SK-N-SH treated with all-trans-retinoic acid at 6 μM for 48 hours (cell line): ENCODE data around the gene XRCC4.

Source experiments
- ATAC-seq: fragments of 200-7000 bp; cut with Tn5 transposase; 3 replicates; pipeline ENCODE4 v1.9.1; 2020; ENCODE audit warnings: mild to moderate bottlenecking, moderate library complexity
- ARNTL ChIP-seq: fragments of 450-650 bp; formaldehyde crosslinking; IDR thresholded peaks from 2 replicates; pipeline ENCODE4 v1.5.0; 2020; ENCODE audit warnings: low read depth, mild to moderate bottlenecking, moderate library complexity, borderline replicate concordance
- CSDC2 ChIP-seq: fragments of 250-450 bp; sonication (Bioruptor Pico); IDR thresholded peaks from 2 replicates; pipeline ENCODE4 v1.5.0; 2020; ENCODE audit warnings: mild to moderate bottlenecking, moderate library complexity
- ESRRG ChIP-seq: fragments of 250-450 bp; sonication (Bioruptor Pico); IDR thresholded peaks from 2 replicates; pipeline ENCODE4 v1.6.1; 2021; ENCODE audit warnings: mild to moderate bottlenecking
- GLIS3 ChIP-seq: fragments of 250-450 bp; sonication (Bioruptor Pico); IDR thresholded peaks from 2 replicates; pipeline ENCODE4 v1.5.0; 2020; ENCODE audit warnings: mild to moderate bottlenecking, moderate library complexity
- ISL1 ChIP-seq: fragments of 250-450 bp; sonication (Bioruptor Pico); IDR thresholded peaks from 2 replicates; pipeline ENCODE4 v2.1.2; 2022; ENCODE audit warnings: mild to moderate bottlenecking, moderate library complexity
- OSR1 ChIP-seq: fragments of 250-450 bp; sonication (Bioruptor Pico); IDR thresholded peaks from 2 replicates; pipeline ENCODE4 v1.8.0; 2022; ENCODE audit warnings: moderate library complexity, mild to moderate bottlenecking, inconsistent platforms
- PPARA ChIP-seq: fragments of 250-450 bp; sonication (Bioruptor Pico); IDR thresholded peaks from 2 replicates; pipeline ENCODE4 v1.5.0; 2020; ENCODE audit warnings: mild to moderate bottlenecking, borderline replicate concordance
- RARB ChIP-seq: fragments of 250-450 bp; sonication (Bioruptor Pico); IDR thresholded peaks from 2 replicates; pipeline ENCODE4 v1.8.0; 2021; ENCODE audit warnings: mild to moderate bottlenecking, moderate library complexity
- SNAI2 ChIP-seq: fragments of 250-450 bp; sonication (Bioruptor Pico); IDR thresholded peaks from 2 replicates; pipeline ENCODE4 v1.5.0; 2020; ENCODE audit warnings: mild to moderate bottlenecking, moderate library complexity
- TCF4 ChIP-seq: fragments of 250-450 bp; sonication (Bioruptor Pico); IDR thresholded peaks from 2 replicates; pipeline ENCODE4 v1.8.0; 2021; ENCODE audit warnings: mild to moderate bottlenecking, moderate library complexity, borderline replicate concordance
- TOX ChIP-seq: fragments of 250-450 bp; sonication (Bioruptor Pico); IDR thresholded peaks from 2 replicates; pipeline ENCODE4 v1.8.0; 2021; ENCODE audit warnings: mild to moderate bottlenecking, moderate library complexity, borderline replicate concordance
- TSHZ2 ChIP-seq: fragments of 250-450 bp; sonication (Bioruptor Pico); IDR thresholded peaks from 2 replicates; pipeline ENCODE4 v1.5.0; 2020; ENCODE audit warnings: mild to moderate bottlenecking, moderate library complexity
- ZC3H10 ChIP-seq: fragments of 250-450 bp; sonication (Bioruptor Pico); IDR thresholded peaks from 2 replicates; pipeline ENCODE4 v1.5.1; 2021; ENCODE audit warnings: mild to moderate bottlenecking, moderate library complexity
- ZFP3 ChIP-seq: fragments of 250-450 bp; sonication (Bioruptor Pico); IDR thresholded peaks from 2 replicates; pipeline ENCODE4 v1.5.0; 2020; ENCODE audit warnings: mild to moderate bottlenecking, moderate library complexity
- ZFP30 ChIP-seq: fragments of 450-650 bp; formaldehyde crosslinking; IDR thresholded peaks from 2 replicates; pipeline ENCODE4 v1.5.0; 2022; ENCODE audit warnings: mild to moderate bottlenecking, moderate library complexity
- ZNF565 ChIP-seq: fragments of 450-650 bp; formaldehyde crosslinking; conservative IDR thresholded peaks from 2 replicates; pipeline ENCODE4 v1.5.0; 2020; ENCODE audit warnings: low read depth, mild to moderate bottlenecking, moderate library complexity
- ZNF70 ChIP-seq: fragments of 450-650 bp; formaldehyde crosslinking; IDR thresholded peaks from 2 replicates; pipeline ENCODE4 v1.5.0; 2020; ENCODE audit warnings: mild to moderate bottlenecking, moderate library complexity
- ZNF8 ChIP-seq: fragments of 450-650 bp; formaldehyde crosslinking; IDR thresholded peaks from 2 replicates; pipeline ENCODE4 v1.5.0; 2020; ENCODE audit warnings: mild to moderate bottlenecking, moderate library complexity
- TF ChIP-seq, protein P1 (sequence below): fragments of 250-450 bp; sonication (Bioruptor Pico); IDR thresholded peaks from 2 replicates; pipeline ENCODE4 v1.8.0; 2020; ENCODE audit warnings: mild to moderate bottlenecking, moderate library complexity, borderline replicate concordance
- TF ChIP-seq, protein P2 (sequence below): fragments of 250-450 bp; sonication (Bioruptor Pico); IDR thresholded peaks from 2 replicates; pipeline ENCODE4 v1.5.1; 2020; ENCODE audit warnings: low read depth, mild to moderate bottlenecking, moderate library complexity
- TF ChIP-seq, protein P3 (sequence below): fragments of 250-450 bp; sonication (Bioruptor Pico); IDR thresholded peaks from 2 replicates; pipeline ENCODE4 v1.5.1; 2021; ENCODE audit warnings: mild to moderate bottlenecking, moderate library complexity
- TF ChIP-seq, protein P4 (sequence below): fragments of 250-450 bp; sonication (Bioruptor Pico); IDR thresholded peaks from 2 replicates; pipeline ENCODE4 v1.8.0; 2021; ENCODE audit warnings: low read depth, mild to moderate bottlenecking, moderate library complexity, borderline replicate concordance

XRCC4 gene

DNA sequence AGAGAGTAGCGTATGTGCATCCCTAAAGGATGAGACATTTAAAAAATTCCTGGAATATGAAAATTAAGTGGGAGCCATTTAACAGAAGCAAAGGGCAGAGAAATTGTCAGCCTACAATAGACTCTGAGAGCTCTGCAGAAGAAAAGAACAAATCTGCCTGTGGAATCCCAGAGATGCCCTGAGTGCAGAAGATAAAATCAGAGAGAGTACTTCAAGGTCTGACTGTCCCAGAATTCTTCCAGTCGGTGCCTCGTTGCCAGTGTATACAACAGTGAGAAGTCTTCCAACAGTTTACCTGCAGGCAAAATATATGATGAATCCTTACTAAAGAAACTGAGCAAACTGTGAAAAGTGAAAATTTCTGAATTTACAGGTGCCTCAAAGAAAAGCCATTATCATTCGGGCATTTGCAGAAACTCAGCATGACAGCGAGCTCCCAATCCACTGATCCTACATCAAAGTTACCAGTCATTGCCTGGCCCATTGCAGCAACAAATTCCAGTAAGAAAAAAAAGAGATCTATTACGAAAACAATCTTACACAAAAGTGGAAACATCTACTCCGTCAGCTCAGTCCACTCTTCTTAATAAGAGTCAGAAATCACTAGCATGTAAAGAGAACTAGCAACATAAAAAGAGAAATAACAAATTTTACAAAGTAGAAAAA, 301.4 kb downstream of the XRCC4 start (continued):
- TF ChIP-seq, protein P1, sequence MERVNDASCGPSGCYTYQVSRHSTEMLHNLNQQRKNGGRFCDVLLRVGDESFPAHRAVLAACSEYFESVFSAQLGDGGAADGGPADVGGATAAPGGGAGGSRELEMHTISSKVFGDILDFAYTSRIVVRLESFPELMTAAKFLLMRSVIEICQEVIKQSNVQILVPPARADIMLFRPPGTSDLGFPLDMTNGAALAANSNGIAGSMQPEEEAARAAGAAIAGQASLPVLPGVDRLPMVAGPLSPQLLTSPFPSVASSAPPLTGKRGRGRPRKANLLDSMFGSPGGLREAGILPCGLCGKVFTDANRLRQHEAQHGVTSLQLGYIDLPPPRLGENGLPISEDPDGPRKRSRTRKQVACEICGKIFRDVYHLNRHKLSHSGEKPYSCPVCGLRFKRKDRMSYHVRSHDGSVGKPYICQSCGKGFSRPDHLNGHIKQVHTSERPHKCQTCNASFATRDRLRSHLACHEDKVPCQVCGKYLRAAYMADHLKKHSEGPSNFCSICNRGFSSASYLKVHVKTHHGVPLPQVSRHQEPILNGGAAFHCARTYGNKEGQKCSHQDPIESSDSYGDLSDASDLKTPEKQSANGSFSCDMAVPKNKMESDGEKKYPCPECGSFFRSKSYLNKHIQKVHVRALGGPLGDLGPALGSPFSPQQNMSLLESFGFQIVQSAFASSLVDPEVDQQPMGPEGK (CRISPR knock-in tag): no peak
- TF ChIP-seq, protein P2, sequence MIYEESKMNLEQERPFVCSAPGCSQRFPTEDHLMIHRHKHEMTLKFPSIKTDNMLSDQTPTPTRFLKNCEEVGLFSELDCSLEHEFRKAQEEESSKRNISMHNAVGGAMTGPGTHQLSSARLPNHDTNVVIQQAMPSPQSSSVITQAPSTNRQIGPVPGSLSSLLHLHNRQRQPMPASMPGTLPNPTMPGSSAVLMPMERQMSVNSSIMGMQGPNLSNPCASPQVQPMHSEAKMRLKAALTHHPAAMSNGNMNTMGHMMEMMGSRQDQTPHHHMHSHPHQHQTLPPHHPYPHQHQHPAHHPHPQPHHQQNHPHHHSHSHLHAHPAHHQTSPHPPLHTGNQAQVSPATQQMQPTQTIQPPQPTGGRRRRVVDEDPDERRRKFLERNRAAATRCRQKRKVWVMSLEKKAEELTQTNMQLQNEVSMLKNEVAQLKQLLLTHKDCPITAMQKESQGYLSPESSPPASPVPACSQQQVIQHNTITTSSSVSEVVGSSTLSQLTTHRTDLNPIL (CRISPR knock-in tag): no peak
- TF ChIP-seq ZFP30 (CRISPR knock-in tag) (no peak), ZNF8 (CRISPR knock-in tag) (no peak), ZFP3 (no peak), CSDC2 (CRISPR knock-in tag) (no peak), TCF4 (no peak), SNAI2 (CRISPR knock-in tag) (no peak), ZNF70 (CRISPR knock-in tag) (no peak), RARB (no peak), ZC3H10 (CRISPR knock-in tag) (no peak), TOX (CRISPR knock-in tag) (no peak)

DNA sequence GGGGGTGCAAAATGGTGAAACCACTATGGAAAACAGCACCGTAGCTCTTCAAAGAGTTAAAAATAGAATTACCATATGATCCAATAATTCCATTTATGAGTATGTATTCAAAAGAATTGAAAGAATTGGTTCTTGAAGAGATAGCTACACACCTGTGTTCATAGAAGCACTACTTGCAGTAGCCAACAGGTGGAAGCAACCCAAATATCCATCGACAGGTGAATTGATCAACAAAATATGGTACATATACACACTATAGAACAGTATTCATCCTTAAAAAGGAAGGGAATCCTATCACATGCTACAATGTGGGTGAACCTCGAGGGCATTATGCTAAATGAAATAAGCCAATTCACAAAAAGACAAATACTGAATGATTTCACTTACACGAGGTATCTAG, 308.5 kb downstream of the XRCC4 start:
- ATAC-seq: no peak

More for the DNA sequence above, 308.5 kb downstream of the XRCC4 start:
- no peak for TF ChIP-seq ZFP3
- no peak for TF ChIP-seq PPARA
- no peak for TF ChIP-seq ESRRG
- no peak for TF ChIP-seq SNAI2 (CRISPR knock-in tag)
- TF ChIP-seq RARB: no peak
- TF ChIP-seq ZNF8 (CRISPR knock-in tag): no peak
- no peak for TF ChIP-seq TSHZ2 (CRISPR knock-in tag)
- no peak for TF ChIP-seq ZNF70 (CRISPR knock-in tag)
- TF ChIP-seq, protein P3, sequence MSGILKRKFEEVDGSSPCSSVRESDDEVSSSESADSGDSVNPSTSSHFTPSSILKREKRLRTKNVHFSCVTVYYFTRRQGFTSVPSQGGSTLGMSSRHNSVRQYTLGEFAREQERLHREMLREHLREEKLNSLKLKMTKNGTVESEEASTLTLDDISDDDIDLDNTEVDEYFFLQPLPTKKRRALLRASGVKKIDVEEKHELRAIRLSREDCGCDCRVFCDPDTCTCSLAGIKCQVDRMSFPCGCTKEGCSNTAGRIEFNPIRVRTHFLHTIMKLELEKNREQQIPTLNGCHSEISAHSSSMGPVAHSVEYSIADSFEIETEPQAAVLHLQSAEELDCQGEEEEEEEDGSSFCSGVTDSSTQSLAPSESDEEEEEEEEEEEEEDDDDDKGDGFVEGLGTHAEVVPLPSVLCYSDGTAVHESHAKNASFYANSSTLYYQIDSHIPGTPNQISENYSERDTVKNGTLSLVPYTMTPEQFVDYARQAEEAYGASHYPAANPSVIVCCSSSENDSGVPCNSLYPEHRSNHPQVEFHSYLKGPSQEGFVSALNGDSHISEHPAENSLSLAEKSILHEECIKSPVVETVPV (CRISPR knock-in tag): no peak
- TF ChIP-seq ZC3H10 (CRISPR knock-in tag): no peak
- no peak for TF ChIP-seq GLIS3 (CRISPR knock-in tag)
- TF ChIP-seq TOX (CRISPR knock-in tag): no peak
- no peak for TF ChIP-seq ARNTL
- TF ChIP-seq, protein P2 (CRISPR knock-in tag): no peak
- no peak for TF ChIP-seq OSR1 (CRISPR knock-in tag)
- TF ChIP-seq CSDC2 (CRISPR knock-in tag): no peak
- TF ChIP-seq, protein P4, sequence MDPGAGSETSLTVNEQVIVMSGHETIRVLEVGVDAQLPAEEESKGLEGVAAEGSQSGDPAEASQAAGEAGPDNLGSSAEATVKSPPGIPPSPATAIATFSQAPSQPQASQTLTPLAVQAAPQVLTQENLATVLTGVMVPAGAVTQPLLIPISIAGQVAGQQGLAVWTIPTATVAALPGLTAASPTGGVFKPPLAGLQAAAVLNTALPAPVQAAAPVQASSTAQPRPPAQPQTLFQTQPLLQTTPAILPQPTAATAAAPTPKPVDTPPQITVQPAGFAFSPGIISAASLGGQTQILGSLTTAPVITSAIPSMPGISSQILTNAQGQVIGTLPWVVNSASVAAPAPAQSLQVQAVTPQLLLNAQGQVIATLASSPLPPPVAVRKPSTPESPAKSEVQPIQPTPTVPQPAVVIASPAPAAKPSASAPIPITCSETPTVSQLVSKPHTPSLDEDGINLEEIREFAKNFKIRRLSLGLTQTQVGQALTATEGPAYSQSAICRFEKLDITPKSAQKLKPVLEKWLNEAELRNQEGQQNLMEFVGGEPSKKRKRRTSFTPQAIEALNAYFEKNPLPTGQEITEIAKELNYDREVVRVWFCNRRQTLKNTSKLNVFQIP (CRISPR knock-in tag): no peak
- no peak for TF ChIP-seq ISL1
- no peak for TF ChIP-seq ZNF565
